HEK293 (cell line): Measurements from ENCODE around the gene POFUT2.

ENCODE experiments used
- CTCF ChIP-seq: fragments of 450-650 bp; formaldehyde crosslinking; IDR thresholded peaks from 2 replicates; pipeline ENCODE4 v1.5.1; 2016; ENCODE audit warnings: missing biosample characterization, missing genetic modification characterization
- FEZF1 ChIP-seq: fragments of 450-650 bp; formaldehyde crosslinking; IDR thresholded peaks from 2 replicates; pipeline ENCODE4 v1.5.1; 2016; ENCODE audit warnings: missing biosample characterization, missing genetic modification characterization
- GLIS2 ChIP-seq: fragments of 450-650 bp; formaldehyde crosslinking; IDR thresholded peaks from 2 replicates; pipeline ENCODE4 v1.5.1; 2016; ENCODE audit warnings: missing biosample characterization, missing genetic modification characterization
- MEIS1 ChIP-seq: sonication (generic); formaldehyde crosslinking; IDR thresholded peaks from 2 replicates; pipeline ENCODE4 v1.8.1; 2022; ENCODE audit warnings: missing genetic modification reagents, mild to moderate bottlenecking, borderline replicate concordance
- PBX3 ChIP-seq: sonication (generic); formaldehyde crosslinking; IDR thresholded peaks from 2 replicates; pipeline ENCODE4 v1.8.1; 2022; ENCODE audit warnings: mild to moderate bottlenecking, moderate library complexity, missing genetic modification reagents
- YY1 ChIP-seq: fragments of 450-650 bp; formaldehyde crosslinking; IDR thresholded peaks from 2 replicates; pipeline ENCODE4 v1.5.1; 2018; ENCODE audit warnings: missing biosample characterization, missing genetic modification characterization
- ZBTB17 ChIP-seq: fragments of 450-650 bp; formaldehyde crosslinking; IDR thresholded peaks from 2 replicates; pipeline ENCODE4 v1.5.1; 2016; ENCODE audit warnings: missing biosample characterization, missing genetic modification characterization
- ZBTB20 ChIP-seq: fragments of 450-650 bp; formaldehyde crosslinking; IDR thresholded peaks from 2 replicates; pipeline ENCODE4 v1.5.1; 2016; ENCODE audit warnings: missing biosample characterization, missing genetic modification characterization
- ZNF114 ChIP-seq: fragments of 450-650 bp; formaldehyde crosslinking; IDR thresholded peaks from 2 replicates; pipeline ENCODE4 v1.5.0; 2017; ENCODE audit warnings: missing biosample characterization, missing genetic modification characterization
- ZNF175 ChIP-seq: fragments of 450-650 bp; formaldehyde crosslinking; IDR thresholded peaks from 2 replicates; pipeline ENCODE4 v1.5.1; 2016; ENCODE audit warnings: missing biosample characterization, missing genetic modification characterization
- ZNF510 ChIP-seq: fragments of 450-650 bp; formaldehyde crosslinking; IDR thresholded peaks from 2 replicates; pipeline ENCODE4 v1.5.1; 2018; ENCODE audit warnings: mild to moderate bottlenecking, missing genetic modification characterization, missing biosample characterization; ENCODE audit not compliant: insufficient replicate concordance
- ZNF645 ChIP-seq: fragments of 450-650 bp; formaldehyde crosslinking; IDR thresholded peaks from 2 replicates; pipeline ENCODE4; 2016; ENCODE audit warnings: missing biosample characterization, missing genetic modification characterization
- ZNF776 ChIP-seq: fragments of 450-650 bp; formaldehyde crosslinking; IDR thresholded peaks from 2 replicates; pipeline ENCODE4 v1.5.0; 2017; ENCODE audit warnings: missing biosample characterization, missing genetic modification characterization, borderline replicate concordance
- ZNF830 ChIP-seq: fragments of 450-650 bp; IDR thresholded peaks from 2 replicates; pipeline ENCODE4 v1.5.0; 2018; ENCODE audit warnings: missing biosample characterization, missing genetic modification characterization, low read depth, mild to moderate bottlenecking, moderate library complexity

GRCh38 chr21:45280178-45280821 lies 7.4 kb downstream of the POFUT2 start:
- TF ChIP-seq ZNF776 (tag by site-specific recombination): no peak
- TF ChIP-seq CTCF: no peak
- no peak for TF ChIP-seq ZNF510 (tag by site-specific recombination)
- TF ChIP-seq ZBTB20: no peak
- no peak for TF ChIP-seq ZNF114 (tag by site-specific recombination)
- TF ChIP-seq FEZF1: no peak
- no peak for TF ChIP-seq ZNF830 (tag by site-specific recombination)
- TF ChIP-seq ZNF645 (tag by site-specific recombination): no peak
- no peak for TF ChIP-seq ZNF175 (tag by site-specific recombination)
- TF ChIP-seq ZBTB17: no peak
- TF ChIP-seq MEIS1 (CRISPR knock-in tag): no peak
- TF ChIP-seq GLIS2: no peak
- no peak for TF ChIP-seq YY1
- no peak for TF ChIP-seq PBX3
